Parietal lobe (tissue), 1 donor: ENCODE measurements around the gene MRPL39. TPM values are rescaled to one million over a fixed set of nuclear protein-coding genes. Genes with fewer than 3 reads are reported as not detected.

Experiments
- total RNA-seq: library from RNA; depleted of rRNA; stranded (reverse); fragments of >200 nt; gene quantifications from one replicate; pipeline ENCODE4 v1.2.3, GENCODE V29; 2014

MRPL39 gene
- total RNA-seq = 36.0 TPM

GRCh38 chr21:25607151-25608043, at the start of gene MRPL39:
Gene MRPL39 (minus strand): TSS chr21:25607481. CDS start chr21:25607475, 6 bp downstream.

GRCh38 chr21:25638660-25639550, 31.6 kb upstream of the MRPL39 start, which contains the start of gene JAM2:
Gene JAM2 (plus strand): TSS chr21:25639258. CDS start chr21:25639822, 564 bp downstream.

Other genes with a start within 250 kb of the MRPL39 start
- 41.0 TPM for gene JAM2, start 31.8 kb upstream of the MRPL39 start, total RNA-seq
- 53.2 TPM for gene ATP5PF, start 127.4 kb upstream of the MRPL39 start, total RNA-seq
- 40.7 TPM for gene GABPA, start 127.5 kb upstream of the MRPL39 start, total RNA-seq